ENCODE measurements around the gene TNKS2.
"Not testable (repeated sequence)": the region's sequence is repeated elsewhere in the genome, so short reads cannot be mapped to it uniquely, and the experiment has no call there.

GRCh38 chr10:91807264-91807663 is 9.0 kb downstream of the TNKS2 start:
- not testable (repeated sequence) for TF ChIP-seq CTCF (IDR thresholded peaks at IDR 0.05); EZH2 (IDR thresholded peaks at IDR 0.05; ENCODE audit: borderline replicate concordance, insufficient read depth, low read depth, low read length, poor library complexity, severe bottlenecking)

Data from B cell (primary cell).